NCI-H524 (cell line): ENCODE data around the gene LRP6.
A peak's percentile ranks its signal among the peaks of the same experiment; 100 is the strongest.
"Not testable (repeated sequence)": the region's sequence is repeated elsewhere in the genome, so short reads cannot be mapped to it uniquely, and the experiment has no call there.

ENCODE experiments used
- DNase-seq, 2 experiments: peaks; one replicate each; lab custom pipeline; 2025; lab: John Stamatoyannopoulos, UW

Gene LRP6

DNA sequence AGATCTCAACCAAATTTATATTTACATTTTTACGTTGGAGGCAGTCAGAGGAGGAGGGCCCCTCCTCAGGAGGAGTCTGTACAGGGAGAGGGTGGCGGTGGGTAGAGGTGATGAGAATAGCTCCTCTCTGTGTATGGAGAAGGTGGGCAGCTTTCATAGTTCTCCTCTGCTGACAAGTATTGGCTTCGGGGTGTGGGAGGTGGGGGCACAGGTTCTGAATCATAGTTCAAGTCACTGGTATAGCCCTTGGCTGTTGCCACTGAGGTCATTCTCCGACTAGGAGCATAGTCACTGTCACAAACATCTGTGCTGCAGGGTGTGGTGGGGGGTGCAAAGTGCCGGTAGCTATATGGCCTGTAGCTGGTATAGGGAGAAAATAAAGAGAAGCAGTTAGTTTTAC is 145.8 kb downstream of the LRP6 start:
- DNase-seq, result no peak

DNA sequence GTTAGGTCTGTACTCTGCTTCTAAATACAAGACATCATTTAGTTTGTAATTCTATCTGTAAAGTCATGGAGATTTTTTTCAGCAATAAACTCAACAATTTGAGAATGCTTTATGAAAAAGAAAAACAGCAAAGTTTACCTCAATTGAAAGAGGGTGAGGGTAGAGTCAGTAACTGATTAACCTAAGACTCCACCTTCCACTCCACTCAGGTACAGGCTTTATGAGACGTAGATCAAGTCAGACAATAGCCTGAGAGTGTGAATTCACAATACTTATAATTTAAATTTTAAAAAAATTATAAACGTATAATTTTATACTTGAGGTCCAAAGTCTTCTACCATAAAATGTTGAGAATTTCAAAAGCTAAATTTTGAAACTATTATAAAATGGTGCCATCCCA is 150.2 kb downstream of the LRP6 start:
- DNase-seq, result no peak

DNA sequence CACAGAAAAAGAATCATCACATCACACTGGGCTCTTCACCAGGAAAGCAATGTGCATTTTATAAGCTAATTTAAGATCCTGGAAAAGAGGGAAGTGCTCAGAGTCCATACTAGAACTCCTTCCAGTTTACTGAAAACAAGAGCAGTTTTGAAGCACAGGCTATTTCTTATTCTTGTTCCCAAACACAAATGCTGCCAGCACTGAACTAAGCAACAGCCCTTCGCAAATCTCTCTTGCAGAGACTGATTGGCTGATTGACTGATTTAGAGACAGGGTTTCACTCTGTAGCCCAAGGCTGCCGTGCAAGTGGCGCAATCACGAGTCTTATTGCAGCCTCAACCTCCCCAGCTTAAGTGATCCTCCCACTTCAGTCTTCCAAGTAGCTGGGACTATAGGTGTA is 151.3 kb downstream of the LRP6 start:
- no peak for DNase-seq

DNA sequence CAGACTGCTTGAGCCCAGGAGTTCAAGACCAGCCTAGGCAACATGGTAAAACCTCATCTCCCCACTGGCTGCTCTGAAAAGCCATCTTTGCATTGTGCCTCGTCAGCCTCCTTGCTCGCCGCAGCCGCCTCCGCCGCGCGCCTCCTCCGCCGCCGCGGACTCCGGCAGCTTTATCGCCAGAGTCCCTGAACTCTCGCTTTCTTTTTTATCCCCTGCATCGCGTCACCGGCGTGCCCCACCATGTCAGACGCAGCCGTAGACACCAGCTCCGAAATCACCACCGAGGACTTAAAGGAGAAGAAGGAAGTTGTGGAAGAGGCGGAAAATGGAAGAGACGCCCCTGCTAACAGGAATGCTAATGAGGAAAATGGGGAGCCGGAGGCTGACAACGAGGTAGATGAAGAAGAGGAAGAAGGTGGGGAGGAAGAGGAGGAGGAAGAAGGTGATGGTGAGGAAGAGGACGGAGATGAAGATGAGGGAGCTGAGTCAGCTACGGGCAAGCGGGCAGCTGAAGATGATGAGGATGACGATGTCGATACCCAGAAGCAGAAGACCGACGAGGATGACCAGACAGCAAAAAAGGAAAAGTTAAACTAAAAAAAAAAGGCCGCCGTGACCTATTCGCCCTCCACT is 155.8 kb downstream of the LRP6 start:
- DNase-seq, result not testable (repeated sequence)

DNA sequence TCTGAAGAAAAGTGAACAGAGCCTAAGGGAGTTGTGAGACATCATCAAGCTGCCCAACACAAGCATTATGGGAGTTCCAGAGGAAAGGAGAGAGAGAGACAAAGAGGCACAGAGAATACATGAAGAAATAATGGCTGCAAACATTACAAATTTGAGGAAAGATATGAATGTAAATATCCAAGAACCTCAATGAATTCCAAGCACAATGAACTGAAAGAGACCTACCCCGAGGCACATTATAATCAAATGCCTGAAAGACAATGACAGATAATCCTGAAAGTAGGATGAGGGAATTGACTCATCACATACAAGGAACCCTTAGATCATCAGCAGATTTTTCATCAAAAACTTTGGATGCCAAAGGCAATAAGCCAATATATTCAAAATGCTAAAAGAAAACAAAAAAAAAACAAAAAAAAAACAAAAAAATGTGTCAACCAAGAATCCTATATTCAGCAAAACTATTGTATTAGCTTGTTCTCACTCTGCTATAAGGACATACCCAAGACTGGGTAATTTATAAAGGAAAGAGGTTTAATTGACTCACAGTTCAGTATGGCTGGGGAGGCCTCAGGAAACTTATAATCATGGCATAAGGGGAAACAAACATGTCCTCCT is 158.3 kb downstream of the LRP6 start:
- DNase-seq, result no peak

DNA sequence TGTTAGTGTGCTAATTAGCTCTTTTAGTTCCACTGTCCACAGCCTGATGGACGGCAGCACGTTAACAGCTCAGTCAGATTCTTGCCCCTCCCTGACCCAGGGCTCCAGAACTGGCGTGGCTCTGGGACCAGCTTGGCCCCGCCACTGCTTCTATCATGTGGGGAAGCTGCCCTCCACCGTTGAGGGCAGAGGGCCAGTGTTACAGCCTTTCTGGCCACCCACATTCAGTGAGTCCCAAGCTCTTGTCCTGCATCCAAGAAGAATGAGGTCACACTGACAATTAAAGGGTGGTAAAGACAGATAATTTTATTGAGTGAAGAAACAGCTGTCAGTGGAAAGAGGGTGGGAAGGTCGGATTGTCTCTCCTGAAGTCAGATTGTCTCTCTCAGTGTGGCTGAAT is 159.2 kb downstream of the LRP6 start:
- DNase-seq, result no peak

DNA sequence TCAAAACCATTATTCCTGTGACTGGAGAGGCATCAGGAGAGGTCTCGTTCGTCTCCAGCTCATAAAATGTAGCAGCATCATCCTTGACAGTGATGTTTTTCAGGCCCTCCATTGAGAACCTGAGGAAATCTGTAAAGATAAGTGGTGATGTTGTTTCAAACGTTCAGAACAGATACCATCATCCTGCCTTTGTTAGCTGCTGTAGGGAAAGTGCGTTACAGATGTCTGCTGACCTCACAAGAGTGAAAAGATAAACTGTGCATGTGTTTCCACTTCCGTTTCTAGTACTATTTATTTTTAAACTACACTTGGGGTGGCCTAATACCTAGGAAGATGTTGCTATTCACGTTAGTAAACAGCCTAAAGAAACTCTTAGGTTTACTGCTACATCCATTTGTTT is 167.7 kb downstream of the LRP6 start:
- no peak for DNase-seq

DNA sequence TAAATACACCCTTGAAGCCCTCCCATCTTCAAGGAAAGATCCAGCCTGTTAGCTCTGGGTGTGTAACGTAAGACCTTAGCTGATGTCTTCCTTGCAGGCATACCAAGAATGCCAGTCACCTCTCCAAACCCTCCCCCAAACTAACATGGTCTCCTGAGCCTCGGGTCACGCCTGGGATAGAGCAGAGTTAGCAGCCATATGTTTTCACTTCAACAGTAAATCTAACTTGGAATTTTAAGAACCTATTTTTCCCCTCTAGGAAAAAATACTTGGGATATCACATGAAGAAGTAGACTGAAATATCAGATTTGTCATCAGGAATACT is 168.2 kb downstream of the LRP6 start:
- no peak for DNase-seq

DNA sequence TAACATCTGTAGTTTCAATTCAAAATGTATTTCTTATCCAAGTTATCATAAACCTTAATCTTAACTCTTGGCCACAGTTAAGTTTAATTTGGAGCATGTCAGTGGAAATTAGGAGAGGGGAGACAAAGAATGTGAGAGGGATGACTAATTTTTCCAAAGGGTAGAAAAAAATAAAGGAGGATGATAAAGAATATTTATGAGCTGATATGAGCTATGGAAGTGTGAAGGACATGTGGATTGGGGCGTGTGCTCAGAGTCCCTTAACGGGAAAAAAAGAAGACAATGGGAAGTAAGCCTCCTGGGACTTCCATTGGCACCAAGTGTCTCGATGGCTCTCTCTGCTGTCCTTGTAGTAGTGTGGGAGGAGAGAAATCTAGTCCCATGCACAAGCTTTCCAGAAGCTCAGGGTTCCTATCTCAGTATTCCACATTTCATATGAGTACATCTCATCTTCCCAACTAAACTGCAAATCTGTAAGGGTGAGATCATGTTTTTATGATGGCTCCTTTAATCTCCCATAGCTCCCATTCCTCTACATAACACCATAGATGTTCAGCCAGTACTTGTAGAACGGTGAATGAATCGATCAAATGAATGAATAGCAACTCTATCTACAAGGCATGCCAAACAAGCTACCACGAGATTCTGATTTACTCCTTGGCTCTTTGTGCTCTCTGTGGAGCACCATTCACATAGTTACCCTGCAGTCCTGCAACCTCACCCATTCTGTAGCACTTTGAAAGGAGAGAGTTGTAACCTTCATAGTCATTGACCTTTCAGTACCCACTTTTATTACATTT is 168.8 kb downstream of the LRP6 start:
- no peak for DNase-seq

DNA sequence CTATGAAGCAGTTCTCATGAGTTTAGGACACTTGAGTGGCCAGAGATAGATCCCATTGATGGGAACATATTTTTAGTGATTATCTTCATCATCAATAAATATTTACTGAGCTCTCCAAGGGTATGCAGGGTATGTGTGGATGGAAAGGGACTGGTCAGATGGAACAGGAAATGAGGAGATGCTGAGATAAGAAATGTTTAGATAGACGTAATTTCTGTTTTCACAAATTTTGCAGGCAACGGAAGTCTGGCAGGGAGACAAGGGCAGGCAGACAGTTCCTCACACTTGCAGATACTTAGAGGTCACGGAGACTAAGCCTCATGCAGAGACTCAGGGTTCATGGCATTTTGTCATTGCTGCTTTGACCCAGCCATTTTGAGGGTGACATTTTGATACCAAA is 171.8 kb downstream of the LRP6 start:
- DNase-seq, result no peak

DNA sequence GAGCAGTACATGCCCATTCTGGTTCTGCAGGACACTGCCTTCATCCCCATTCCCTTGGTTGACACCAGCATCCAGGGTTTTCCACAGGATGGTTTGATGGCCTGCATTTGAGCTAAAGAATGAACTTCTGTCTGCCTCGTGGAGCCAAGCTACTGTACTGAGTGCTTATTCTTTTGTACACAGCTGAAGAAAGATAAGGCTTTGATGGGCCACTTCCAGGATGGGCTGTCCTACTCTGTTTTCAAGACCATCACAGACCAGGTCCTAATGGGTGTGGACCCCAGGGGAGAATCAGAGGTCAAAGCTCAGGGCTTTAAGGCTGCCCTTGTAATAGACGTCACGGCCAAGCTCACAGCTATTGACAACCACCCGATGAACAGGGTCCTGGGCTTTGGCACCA is 172.4 kb downstream of the LRP6 start:
- no peak for DNase-seq

DNA sequence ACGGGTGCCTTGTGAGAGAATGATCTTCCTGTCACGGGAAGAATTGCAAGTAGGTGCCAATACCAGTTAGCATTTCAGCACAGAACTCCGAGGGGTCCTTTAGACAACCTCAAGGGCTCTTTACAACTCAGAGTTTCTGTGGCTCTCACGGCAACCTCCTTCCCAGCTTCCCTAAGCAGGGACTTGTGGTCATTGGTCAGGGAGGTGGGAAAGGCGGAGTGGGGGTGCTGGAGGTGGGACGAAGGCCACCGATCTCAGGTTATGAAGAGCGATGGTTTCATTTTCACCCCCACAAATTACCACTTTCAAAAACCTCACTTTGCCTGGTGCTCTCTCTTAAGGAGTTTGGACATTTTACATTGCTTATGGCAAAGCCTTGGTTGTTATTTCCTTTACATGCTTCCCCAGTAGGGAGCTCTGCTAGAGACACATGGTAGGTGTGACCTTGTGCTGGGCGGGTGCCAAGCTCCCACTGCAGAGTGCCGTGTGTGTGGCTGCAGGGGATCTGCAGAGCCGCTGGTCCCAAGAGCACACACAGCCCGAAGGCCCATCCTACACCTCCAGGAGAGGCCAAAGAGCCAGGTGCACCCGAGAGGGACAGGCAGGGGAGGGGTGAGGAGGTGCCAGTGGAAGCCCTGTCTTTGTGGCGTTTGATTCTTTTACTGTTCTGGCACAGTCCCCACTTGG is 174.7 kb downstream of the LRP6 start:
- peak in 1 of 2 experiments; percentile 11 for DNase-seq

DNA sequence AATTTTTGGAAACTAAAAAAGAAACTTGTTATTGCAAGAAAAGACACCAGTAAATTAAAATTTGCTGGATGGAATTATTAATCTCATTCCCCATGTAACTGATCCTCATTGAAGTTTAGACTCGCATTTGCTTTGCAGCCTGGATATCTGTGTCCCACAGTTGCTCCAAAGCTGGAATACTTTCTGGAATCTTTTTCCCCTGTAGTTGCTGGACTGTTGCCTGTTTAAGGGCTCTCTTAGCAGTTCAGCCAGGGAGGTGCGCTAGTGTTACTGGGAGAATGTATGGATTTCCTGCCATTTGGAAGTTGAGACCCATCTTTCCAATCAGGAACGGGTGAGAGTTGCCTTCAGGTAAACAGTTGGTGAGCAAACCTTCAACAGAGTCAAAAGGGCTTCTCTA is 175.8 kb downstream of the LRP6 start:
- no peak for DNase-seq

DNA sequence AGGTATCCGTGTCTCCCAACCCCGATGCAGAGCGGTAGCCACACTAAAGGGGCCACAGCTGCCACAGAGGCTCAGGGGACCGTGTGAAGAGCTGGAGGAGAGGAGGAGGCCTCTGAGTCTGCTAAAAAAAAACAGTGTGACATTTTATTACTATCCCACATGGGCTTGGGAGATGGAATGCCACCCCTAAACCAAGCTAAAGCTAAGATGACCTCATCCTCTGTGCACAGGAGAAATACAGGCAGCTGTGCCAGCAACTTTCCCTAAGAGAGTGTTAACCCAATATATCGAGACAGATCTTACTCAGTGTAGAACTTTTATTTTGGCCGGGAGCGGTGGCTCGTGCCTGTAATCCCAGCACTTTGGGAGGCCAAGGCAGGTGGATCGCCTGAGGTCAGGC is 178.1 kb downstream of the LRP6 start:
- DNase-seq, result no peak

DNA sequence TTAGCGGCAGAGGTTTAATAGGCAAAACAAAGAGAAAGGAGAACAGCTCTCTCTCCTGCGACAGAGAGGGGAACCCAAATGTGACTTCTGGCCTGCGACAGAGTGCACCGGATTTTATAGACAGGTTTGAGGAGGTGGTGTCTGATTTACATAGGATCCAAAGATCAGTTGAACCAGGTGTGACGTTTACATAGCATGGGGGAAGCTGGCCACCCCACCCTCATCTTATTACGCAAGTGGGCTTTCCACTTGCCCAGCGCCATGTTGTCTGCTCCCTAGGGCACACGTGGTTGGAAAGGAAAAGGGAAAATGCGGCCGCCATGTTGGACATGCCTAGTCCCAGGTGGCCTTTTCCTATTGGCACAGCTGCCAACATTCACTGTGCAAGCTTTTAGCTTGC is 178.7 kb downstream of the LRP6 start:
- DNase-seq, result no peak

DNA sequence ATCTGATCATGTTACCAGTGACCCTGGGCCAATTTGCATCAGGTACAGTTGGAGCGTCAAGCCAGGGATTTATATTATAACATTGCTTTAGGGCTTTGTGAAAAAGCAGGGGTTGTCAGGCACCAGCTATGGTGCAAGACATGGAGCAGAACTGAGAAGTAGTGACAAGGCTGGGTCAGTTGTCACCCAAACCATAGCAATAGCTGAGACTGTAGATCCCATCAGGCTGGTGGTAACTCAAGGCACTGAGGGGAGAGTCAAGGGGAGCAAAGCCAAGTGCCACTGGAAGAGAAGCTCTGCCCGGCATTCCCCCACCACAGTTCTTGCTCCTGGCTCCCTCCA is 179.2 kb downstream of the LRP6 start:
- DNase-seq, result no peak

DNA sequence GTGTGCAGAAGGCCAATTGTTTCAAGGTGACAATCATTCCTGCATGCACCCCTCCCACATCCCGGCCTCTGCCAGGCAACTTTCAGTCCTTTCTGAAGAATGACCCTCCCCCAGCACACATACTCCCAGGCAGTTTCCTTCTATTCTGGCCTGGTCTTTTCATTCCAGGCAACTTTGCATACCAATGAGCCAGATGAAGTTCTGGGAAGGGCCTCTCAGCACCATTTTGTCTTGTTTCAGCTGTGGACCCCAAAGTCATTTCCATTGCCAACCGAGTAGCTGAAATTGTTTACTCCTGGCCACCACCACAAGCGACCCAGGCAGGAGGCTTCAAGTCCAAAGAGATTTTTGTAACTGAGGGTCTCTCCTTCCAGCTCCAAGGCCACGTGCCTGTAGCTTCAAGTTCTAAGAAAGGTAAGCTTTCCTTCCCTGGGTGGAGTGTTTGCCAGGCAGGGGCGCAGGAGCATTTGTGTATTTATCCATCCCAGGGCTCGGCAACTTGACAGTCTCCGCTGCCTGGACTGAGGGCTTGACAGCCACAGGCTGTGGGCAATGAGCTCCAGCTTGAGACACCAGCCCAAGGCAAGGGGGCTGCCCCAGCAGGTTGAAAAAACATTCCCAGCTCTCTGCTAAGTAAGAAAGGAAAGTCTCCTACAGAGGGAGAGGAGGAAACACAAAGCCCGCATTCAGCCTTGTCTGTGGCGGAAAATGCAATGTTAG is 179.7 kb downstream of the LRP6 start:
- no peak for DNase-seq

DNA sequence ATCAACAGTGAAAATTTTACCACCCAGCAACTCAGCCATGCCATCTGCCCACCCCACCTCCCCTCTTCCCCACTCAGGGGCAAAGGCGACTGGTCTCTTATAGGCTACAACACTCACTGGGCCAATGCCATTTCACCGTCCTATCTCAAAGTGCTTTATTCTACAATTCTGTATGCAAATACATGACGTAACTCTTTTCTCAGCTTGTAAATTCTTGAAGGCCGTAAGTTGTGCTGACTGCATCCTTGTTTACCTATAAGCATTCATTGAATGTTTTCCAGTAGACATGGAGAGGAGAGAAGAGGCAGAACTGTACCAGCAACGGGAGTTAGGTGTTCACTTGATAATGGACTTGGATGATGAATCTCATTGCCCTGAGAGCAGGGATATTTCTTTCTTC is 180.5 kb downstream of the LRP6 start:
- no peak for DNase-seq

DNA sequence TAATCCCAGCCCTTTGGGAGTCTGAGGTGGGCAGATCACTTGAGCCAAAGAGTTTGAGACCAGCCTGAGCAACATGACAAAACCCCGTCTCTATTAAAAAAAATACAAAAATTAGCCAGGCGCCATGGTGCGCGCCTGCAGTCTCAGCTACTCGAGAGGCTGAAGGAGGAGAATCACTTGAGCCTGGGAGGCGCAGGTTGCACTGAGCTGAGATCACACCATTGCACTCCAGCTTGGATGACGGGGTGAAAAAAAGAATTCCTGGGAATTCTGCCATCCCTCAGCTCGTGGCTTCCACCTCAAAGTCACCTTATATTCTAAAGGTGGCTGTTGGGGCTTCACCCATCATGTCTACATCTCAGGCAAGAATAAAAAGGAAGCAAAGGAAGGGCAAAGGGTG is 183.2 kb downstream of the LRP6 start:
- DNase-seq, result no peak

DNA sequence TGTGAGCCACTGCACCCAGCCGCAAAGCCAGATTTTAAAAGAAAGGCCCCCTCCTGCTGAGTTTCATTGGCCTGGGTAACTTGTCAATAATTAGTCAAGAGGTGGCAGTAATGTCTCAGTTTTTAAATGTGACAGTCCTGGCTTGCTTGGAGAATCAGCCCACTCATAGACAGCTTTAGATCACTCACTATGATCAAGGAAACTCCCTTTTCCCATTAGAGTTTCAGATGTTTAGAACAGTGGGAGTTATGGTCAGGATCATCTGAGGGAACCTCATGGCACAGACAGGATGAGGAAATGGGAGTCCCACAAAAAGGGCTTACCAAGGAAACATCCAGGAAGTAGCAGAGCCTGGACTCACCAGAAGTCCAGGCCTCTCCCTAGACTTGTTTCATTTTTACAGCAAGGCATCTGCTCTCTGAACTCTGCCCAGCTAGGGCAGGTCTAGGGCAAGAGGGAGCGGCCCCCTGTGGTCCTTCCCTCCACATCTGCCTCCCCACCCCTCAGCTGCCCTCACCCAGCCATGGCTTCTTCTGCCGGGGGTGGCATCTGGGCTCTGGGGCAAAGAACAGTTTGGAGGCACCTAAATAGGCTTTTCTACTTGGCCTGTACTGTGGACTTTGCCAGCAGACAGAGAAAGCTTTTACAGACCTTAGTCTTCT is 184.9 kb downstream of the LRP6 start:
- peak in 1 of 2 experiments; percentile 40 for DNase-seq

DNA sequence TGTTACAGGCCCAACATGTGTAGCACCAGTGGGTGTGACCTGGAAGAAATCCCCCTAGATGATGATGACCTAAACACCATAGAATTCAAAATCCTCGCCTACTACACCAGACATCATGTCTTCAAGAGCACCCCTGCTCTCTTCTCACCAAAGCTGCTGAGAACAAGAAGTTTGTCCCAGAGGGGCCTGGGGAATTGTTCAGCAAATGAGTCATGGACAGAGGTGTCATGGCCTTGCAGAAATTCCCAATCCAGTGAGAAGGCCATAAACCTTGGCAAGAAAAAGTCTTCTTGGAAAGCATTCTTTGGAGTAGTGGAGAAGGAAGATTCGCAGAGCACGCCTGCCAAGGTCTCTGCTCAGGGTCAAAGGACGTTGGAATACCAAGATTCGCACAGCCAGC is 187.6 kb downstream of the LRP6 start:
- no peak for DNase-seq
